Loucy (cell line): Measurements from ENCODE around the gene RAB27A.

Source experiments
- CTCF ChIP-seq: fragments of 200-600 bp; sonication (generic); conservative IDR thresholded peaks from 2 replicates; pipeline ENCODE4 v1.5.1; 2014; ENCODE audit warnings: mild to moderate bottlenecking, antibody characterized with exemption, low read length
- EZH2phosphoT487 ChIP-seq: fragments of 200-600 bp; IDR thresholded peaks from 2 replicates; pipeline ENCODE4 v1.6.1; 2018; ENCODE audit warnings: antibody characterized with exemption, mild to moderate bottlenecking, moderate library complexity, borderline replicate concordance

- TF ChIP-seq CTCF (no peak), EZH2phosphoT487 (no peak)
Observed at GRCh38 chr15:55334371-55334770, 44.8 kb upstream of the RAB27A start.
